GM21526 (cell line): ENCODE results near the gene KATNIP.
A peak's percentile ranks its signal among the peaks of the same experiment; 100 is the strongest.
"Not testable (repeated sequence)": the region's sequence is repeated elsewhere in the genome, so short reads cannot be mapped to it uniquely, and the experiment has no call there.

Experiments used
- ATAC-seq: cut with Tn5 transposase; IDR thresholded peaks from one replicate; pipeline ENCODE4 v1.9.1; 2021; ENCODE audit warnings: moderate library complexity; ENCODE audit not compliant: unreplicated experiment, low FRiP score

Gene KATNIP

DNA sequence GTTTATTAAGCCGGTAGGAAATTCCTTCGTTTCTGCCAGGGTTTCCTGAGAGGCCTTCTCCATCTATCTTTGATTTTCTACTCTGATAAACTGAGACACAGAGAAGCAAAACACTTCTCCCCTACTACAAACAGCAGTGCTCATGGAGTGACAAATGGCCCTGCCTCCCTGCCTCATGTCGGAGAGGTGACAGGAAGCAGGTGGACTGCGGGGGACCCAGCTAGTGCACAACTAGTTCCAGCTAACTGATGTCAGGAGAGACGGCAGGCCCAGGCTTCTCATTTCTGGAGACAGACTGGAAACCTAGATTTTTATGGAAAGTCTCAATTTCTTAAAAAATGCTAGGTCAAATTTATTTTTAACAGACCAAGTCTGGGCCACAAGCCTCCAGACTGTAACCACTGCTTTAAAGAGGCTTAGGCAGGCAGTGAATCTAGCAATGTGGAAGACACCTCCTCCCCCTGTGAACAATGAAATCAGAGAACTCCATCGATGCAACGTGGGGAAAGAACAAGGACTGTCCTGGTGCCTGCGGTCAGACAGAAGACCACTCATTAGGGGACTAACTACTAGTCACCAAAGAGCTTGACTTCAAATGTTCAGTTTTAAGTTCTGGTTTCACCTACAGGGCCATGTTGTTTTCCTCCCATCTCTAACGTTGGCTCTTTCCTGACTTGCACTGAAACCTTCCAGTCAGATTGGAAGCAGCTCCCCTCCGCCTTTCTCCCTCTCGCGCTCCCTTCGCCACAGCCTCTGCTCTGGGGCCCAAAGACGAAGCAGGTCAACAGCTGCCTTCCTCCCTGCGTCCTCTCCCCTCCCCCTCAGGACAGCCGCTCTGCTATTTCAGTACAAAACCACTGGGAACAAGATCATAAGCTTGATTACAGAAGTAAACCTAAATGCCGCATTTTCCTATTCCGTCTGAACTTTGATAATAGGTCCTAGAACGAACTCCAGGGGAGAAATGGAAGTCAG lies 17.8 kb upstream of the KATNIP start:
- ATAC-seq, result no peak

DNA sequence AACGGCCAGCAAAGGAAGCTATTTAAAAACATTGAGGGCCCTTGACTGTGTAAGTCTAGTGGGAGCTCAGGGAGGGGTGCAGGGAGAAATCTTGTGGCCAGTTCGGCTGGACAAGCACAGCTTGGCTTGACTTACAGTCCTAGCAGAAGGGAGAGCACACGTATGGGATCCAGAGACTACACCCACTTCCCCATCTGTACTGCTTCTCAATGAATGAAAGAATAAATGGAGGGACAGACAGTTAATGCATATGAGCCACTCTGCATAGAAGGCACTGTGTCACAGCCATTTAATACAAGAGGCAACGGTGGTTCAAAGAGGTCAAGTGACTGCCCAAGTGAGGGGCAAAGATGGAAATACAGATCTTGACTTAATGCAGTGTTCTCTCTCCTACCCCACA lies 15.7 kb upstream of the KATNIP start:
- ATAC-seq, result no peak

DNA sequence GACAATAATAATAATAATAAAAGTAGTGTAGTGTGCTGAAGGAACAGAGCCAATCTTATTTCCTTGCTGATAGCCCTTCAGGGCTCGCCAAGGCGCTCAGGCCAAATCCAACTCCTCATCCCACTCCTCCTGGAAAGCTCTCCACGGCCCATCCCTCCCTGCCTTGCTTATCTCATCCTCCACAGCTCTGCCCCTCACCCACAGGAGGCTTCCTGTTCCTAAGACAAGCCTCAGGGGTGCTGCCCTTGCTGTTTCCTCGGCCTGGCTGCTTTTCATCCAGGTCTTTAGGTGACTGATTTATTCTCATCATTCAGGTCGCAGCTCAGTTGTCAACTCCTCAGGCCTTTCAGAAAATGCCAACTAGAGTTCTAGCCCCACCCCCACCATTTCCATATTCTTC lies 11.4 kb upstream of the KATNIP start:
- ATAC-seq, result no peak

DNA sequence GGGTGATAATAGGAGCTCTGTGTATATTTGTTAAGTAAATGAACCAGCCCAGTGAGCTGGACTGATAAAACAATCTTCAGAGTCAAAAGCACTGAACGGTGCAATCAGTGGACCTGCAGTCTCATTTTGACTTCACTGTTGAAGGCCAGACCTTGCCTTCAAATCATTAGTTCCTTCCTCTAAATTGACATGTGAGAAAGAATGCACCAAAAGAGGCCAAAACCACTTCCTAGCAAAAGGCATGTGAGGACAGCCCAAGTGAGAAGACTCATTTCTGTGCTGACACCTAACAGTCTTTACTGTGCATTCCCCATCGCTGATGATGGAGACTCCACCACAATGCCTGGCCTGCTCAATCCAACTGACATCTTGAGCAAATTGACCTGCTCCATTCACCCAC lies 10.8 kb upstream of the KATNIP start:
- no peak for ATAC-seq

DNA sequence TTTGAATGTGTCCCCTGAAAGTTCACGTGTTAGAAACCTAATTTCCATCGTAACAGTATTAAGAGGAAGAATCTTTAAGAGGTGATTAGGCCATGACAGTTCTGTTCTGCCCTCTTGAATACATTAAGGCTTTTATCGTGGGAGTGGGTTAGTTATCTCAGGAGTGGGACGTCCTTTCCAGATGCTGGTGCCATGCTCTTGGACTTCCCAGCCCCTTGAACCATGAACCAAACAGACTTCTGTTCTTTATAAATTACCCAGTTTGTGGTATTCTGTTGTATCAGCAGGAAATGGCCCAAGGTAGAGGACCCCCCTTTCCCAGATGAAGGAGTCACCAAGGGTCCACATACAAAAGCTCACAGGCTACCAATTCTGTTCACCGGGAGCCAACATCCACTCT lies 10.3 kb upstream of the KATNIP start:
- no peak for ATAC-seq

DNA sequence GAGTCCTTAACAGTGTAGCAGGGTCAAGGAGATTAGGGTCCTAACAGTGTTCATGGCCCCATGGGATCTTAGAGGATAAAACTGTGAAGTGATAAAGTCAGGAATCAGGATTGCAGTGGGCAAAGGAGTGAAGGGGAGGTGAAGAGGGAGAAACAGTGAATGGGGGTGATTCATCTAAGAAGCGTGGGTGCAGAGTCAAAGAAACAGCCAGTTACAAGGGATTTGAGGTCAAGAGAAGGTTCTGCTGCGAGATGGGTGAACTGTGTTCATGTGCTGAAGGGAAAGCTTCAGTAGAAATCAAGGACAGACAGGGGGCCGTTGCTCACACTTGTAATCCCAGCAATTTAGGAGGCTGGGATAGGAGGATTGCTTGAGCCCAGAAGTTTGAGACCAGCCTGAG lies 6.1 kb upstream of the KATNIP start:
- no peak for ATAC-seq

DNA sequence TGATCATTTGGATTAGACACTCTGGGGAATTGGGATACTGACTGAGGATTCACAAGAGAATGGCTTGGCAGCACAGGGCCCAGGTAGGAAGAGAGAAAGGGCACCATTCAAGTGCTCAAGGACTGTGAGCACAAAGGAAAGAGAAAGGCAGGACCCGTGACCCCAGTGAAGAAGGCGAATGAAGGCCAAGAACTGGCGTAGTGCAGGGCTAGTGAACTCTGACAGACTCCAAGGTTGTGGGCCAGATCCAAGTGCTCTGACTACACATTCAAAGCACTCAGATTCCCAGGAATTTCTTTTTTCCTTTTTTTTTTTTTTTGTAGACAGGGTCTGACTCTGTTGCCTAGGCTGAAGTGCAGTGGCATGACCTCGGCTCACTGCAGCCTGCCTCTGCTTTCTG lies 5.3 kb upstream of the KATNIP start:
- ATAC-seq, result no peak

DNA sequence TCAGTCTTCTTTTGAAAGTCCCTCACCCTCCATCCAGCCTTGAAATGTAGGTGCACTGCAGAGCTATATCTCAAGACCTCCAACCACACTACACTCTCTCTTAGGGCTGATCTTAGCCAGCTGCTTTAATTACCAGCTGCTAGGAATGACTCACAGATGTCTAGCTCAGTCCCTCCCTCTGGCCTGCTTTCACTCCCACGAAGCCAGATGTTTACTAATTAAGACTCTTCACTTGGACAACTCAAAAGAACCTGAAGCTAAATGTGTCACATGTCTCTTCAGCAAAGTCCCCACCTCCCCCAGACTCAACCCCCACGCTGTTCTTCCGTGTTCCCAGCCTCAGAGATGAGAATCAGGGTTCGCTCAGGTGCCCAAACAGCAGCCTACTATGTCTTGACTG lies 2.8 kb upstream of the KATNIP start:
- no peak for ATAC-seq

DNA sequence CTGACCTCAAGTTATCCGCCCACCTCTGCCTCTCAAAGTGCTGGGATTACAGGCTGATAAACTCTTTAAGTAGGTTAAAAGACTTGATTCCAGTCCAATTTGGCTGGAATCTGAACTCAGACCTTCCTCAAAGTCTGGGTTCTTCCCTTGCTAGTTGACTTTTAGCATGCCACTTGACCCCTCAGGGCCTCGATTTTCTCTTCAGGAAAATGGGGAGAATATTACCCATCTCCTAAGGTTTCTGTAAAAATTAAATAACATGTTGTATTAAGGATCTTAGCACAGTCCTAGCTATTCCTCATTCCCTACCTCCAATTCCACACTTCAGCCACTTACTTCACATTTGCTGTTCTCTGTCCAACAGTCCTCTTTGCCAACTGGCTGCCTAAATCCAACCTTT lies 2.1 kb upstream of the KATNIP start:
- no peak for ATAC-seq

DNA sequence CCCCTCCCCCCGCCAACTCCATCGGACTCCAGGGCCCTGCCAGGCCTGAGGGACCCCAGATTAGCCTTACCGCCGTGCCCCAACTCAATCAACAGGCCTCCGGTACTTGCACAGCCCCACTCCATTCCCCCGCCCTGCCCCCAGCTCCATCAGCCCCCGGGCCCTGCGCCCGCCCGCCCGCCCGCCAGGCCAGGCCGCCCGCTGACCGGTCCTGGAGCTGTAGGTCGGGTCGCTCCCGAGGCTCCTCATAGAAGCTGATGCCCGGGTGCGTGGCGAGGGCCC lies 539 bp upstream of the KATNIP start:
- ATAC-seq, result peak; percentile 10

DNA sequence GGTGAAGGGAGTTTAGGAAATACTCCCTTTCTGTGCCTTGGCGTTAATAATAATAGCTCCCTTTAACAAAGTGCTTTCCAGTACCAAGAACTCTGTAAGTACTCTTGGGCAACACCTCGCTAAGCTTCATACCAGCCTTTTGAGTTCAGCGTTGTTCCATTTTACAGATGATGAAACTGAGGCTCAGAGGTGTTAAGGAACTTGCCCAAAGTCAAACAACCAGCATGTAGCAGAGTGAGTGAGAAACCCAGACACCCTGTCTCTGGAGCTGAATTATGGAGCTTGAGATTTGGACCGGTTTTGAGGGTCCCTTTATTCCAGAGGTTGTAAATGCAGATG lies 607 bp downstream of the KATNIP start:
- no peak for ATAC-seq

DNA sequence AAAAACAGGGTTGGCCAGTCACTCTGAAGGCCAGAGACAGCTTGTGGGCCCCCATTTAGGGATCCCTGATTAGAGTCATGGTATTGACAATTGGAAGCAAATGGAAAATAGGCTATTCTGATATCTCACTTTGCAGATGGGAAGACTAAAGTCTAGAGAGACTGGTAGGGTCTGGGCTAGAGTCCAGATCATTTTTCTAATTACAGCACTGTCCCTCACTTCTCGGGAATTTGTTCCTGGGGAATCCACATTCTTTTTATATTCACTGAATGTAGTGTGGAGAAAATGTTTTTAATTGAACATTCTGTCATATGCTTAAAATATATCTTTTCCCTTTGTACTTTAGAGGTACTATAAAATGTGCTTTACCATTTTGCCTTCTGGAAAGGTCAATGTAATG lies 1.1 kb downstream of the KATNIP start:
- no peak for ATAC-seq

DNA sequence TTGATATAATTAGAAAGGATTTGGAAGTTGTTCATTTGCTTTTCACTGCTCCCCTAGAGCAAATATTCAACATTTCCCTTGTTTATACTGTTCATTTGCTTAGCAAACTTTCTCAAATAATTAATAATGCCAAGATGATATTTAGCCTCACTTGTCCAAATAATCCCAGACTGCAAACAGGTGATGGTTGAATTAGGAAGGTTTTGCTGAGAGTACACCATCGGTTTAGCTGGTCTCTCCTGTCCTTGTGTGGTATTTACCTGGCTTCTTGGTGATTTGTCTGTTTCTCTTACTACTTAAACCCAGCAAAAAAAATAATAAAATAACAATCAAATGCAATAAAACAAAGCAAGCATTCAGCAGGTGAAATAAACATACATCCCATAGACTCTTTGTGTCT lies 6.5 kb downstream of the KATNIP start:
- ATAC-seq, result no peak

DNA sequence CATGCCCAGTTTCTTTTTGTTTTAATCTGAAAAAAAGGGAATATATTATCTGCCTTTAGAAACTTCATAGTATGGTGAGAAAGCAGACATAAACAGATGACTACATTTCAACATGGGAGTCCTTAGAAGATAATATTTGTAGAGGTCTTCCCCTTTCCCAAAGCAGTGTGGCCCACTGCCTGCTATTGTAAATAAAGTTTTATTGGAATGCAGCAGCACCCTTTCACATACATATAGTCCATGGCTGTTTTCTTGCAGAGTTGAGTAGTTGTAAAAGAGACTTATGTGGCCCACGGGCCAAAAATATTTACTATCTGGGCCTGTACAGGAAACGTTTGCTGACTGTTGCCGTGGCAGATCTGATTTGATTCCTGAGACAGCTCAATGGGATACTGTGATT lies 8.5 kb downstream of the KATNIP start:
- ATAC-seq, result no peak

DNA sequence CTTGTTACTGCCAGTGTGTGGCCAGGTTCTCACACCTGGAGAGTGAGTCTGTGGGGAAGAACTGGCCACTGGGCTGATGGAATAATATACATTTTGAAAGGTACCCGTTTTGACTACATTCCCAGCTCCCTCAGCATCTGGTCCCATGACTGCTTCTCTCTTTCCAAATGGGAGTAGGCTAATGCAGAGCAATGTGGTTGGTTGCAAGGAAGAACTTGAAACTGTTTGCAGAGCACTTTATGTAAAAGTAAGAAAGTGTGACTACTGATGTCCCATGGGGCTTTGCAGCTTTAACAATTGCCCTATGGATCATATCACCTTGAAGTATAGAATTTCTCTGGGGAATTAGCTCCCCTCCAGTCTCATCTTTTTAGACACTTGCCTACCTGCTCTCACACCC lies 9.0 kb downstream of the KATNIP start:
- ATAC-seq, result no peak

DNA sequence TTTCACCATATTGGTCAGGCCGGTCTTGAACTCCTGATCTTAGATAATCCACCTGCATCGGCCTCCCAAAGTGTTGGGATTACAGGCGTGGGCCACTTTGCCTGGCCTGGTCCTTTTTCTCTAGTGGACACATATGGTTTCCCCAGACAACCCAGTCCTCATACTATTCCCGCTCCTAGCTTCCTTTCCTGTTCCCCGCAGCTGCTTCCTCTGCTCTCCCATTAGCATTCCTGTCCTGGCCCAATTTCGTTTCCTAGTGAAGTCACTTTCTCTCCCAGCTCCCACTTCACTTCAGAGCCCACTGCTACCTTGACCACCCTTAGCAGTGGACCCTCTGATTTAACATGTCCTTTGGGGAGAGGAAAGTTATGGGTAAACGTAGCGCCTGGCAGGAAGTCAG lies 11.3 kb downstream of the KATNIP start:
- ATAC-seq, result no peak

DNA sequence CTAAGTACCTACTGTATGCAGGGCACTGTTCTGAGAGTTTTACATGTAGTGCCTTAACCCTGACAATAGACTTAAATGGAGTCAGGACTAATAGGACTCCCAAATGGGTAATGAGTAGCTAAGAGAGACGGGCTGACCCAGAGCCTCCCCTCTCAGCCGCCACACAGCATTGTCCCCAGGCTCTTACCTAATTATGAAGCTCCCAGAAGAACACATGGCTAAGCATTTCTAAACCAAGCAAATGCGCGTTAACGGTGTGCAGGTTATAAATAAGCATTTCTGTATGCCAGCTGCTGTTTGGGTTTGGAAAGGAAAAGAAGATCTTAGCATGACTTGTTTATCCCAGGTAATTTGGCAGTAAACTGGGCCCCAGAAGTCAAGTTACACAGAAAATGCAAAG lies 14.3 kb downstream of the KATNIP start:
- no peak for ATAC-seq

DNA sequence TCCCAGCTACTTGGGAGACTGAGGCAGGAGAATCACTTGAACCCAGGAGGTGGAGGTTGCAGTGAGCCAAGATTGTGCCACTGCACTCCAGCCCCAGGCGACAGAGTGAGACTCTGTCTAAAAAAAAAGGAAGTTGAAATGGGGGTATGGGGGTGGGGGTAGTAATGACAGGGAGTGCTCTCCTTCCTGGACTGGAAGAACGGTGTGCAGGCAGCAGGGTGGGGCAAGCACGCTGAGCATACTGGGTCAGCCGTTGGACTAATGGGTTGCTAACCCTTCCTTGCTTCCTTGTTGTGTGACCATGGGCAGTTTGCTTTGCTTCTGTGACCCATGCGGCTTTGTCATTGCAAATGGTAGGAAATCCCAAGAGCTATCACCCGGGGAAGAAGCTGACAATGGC lies 16.5 kb downstream of the KATNIP start:
- ATAC-seq, result no peak

DNA sequence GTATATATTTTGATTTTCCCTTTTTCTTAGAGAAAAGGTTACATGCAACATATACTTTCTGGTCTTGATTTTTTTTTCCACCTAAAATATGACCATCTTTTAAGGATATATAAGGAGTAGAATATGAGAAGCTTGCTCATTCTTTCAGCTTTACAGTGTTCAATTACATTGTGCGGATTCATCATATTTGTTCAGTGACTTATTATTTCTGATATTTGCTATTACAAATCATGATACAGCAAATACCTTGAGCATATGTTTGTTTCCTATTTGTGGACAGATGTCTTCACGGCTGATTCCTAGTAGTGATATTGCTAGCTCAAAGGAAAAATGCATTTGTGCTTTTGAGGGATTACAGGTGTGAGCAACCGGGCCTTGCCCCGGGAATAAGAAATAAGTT lies 18.1 kb downstream of the KATNIP start:
- ATAC-seq, result no peak

DNA sequence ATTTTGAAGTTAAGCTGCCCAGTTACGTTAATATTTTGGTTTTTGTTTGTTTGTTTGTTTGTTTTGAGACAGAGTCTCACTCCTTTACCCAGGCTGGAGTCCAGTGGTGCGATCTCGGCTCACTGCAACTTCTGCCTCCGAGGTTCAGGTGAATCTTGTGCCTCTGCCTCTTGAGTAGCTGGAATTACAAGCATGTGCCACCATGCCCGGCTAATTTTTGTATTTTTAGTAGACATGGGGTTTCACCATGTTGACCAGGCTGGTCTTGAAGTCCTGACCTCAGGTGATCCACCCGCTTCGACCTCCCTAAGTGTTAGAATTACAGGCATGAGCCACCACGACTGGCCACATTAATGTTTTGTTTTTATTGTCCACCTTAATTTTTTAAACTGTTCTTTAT lies 21.0 kb downstream of the KATNIP start:
- ATAC-seq, result not testable (repeated sequence)

DNA sequence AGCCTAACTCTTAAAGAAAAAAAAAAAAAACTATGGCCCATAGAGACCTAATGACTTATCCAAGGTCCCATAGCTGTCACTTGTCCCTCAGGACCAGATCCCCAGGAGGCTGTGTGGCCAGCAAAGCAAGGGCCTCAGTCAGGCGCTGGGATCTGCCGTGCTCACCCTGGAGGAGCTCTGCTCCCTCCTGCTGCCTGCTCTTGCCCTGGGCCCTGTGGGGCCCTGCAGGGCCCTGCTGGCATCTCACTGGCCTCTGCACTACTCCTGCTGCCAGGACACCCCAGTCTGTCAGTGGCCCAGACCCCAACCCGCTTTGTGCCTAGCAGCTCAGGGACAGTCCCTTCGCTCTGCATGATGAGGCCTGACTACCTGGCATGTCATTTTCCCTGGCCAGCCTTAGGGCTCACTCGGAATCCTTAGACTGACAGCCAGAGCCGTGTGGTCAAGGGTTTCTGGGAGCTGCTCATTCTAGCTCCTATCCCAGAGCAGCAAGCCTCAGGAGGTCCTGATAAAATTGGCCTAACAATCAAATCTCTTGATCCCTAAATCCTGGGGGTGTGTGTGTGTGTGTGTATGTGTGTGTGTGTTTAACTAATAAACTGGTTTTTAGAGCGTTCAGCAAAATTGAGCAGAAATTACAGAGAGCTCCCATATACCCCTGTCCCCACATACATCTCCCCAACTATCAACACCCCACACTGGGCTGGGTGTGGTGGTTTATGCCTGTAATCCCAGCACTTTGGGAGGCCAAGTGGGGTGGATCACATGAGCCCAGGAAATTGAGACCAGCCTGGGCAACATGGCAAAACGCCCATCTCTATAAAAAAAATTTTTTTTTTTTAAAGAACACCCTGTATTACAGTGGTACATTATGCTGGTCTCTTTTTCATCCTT lies 21.7 kb downstream of the KATNIP start:
- no peak for ATAC-seq

DNA sequence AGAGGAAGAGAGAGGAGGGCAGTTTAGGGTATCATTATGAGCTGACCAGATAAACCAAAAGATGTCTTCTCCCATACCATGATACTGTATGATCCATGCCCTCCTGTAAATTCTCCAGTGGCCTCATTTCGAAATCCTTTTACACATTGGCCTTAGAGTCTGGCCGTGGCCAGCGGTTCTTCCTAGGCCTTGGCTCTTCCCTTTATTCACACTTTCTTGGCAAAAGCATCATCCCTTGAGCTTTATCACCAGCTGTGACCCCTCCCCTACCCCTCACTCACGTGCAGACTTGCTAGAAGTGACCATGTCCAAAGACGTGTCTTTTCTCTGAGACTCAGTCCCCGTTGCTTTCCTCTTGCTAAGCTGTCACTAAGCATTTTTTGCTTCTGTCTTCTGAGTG lies 22.8 kb downstream of the KATNIP start:
- ATAC-seq, result no peak
